HUES64 (cell line): ENCODE measurements around the gene NEDD8.
"Not testable (repeated sequence)": the region's sequence is repeated elsewhere in the genome, so short reads cannot be mapped to it uniquely, and the experiment has no call there.

Experiments used
- H3K27ac ChIP-seq: 2 replicates; pipeline ENCODE4 v1.7.0; 2013; ENCODE audit warnings: low read depth, low read length, inconsistent platforms
- H3K27me3 ChIP-seq: 2 replicates; pipeline ENCODE4 v1.6.1; 2013; ENCODE audit warnings: mild to moderate bottlenecking, low read length; ENCODE audit not compliant: insufficient read depth
- H3K36me3 ChIP-seq: 2 replicates; pipeline ENCODE4 v1.6.1; 2013; ENCODE audit warnings: mild to moderate bottlenecking, low read length; ENCODE audit not compliant: insufficient read depth
- H3K4me1 ChIP-seq: 2 replicates; pipeline ENCODE4 v1.6.1; 2013; ENCODE audit warnings: mild to moderate bottlenecking, low read length, moderate library complexity; ENCODE audit not compliant: insufficient read depth
- H3K4me3 ChIP-seq: 2 replicates; pipeline ENCODE4 v1.5.1; 2013; ENCODE audit warnings: mild to moderate bottlenecking, low read length, moderate library complexity
- H3K9ac ChIP-seq: 2 replicates; pipeline ENCODE4 v1.6.1; 2013; ENCODE audit warnings: mild to moderate bottlenecking, low read depth, low read length
- H3K9me3 ChIP-seq: 2 replicates; pipeline ENCODE4 v1.6.1; 2013; ENCODE audit warnings: low read depth, low read length; ENCODE audit not compliant: insufficient read depth
- WGBS: fragments of 150-250, 120-280 bp; methylation state at CpG from one replicate; pipeline ENCODE4 v1.1.7; 2013; ENCODE audit warnings: missing lambda C conversion rate; 5-methylcytosine and 5-hydroxymethylcytosine counted together

NEDD8 gene

DNA sequence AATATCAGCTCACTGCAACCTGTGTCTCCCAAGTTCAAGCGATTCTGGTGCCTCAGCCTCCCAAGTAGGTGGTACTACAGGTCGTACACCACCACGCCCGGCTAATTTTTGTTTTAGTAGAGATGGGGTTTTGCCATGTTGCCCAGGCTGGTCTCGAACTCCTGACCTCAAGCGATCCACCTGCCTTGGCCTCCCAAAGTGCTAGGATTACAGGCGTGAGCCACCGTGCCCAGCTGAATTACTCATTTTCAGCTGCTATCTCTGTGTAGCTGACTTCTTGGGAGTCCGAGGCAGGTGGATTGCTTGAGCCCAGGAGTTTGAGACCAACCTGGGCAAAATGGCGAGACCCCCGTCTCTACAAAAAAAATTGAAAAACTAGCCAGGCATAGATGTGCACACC lies 13.2 kb upstream of the NEDD8 start:
- 94% methylated on average over 11 of the region's 11 CpGs for WGBS
- H3K9ac ChIP-seq, H3K27me3 ChIP-seq, H3K27ac ChIP-seq, H3K4me3 ChIP-seq, H3K36me3 ChIP-seq, H3K9me3 ChIP-seq, H3K4me1 ChIP-seq: not testable (repeated sequence)

DNA sequence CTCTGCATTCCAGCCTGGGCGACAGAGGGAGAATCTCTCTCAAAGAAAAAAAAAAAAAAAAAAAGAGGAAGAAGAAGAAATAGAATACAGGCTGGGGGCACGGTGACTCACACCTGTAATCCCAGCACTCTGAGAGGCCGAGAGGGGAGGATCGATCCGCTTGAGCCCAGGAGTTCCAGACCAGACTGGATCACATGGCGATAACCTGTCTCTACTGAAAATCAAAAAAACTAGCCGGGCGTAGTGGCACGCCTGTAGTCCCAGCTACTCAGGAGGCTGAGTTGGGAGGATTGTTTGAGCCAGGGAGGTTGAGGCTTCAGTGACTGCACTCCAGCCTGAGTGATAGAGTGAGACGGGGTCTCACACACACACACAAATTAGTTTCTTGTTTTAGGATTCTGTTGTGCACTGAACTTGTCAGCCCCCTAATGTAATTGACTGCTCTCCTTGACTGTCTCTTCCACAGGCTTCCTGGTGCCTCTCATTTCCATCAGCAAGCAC lies 11.2 kb upstream of the NEDD8 start:
- peak overlapping the region; percentile 69 for H3K9ac ChIP-seq
- H3K9me3 ChIP-seq, result no peaks in the 10 kb centered on the region
- H3K27ac ChIP-seq, result peak overlapping the region; percentile 95; the same call in 1 of the 2 replicates
- peaks cover 5% of the 10 kb centered on the region; the same call in 1 of the 2 replicates for H3K4me1 ChIP-seq
- no peaks in the 10 kb centered on the region for H3K27me3 ChIP-seq
- H3K36me3 ChIP-seq, result peaks cover 28% of the 10 kb centered on the region
- 64% methylated on average over 9 of the region's 10 CpGs for WGBS
- H3K4me3 ChIP-seq, result peak overlapping the region; percentile 78

- 4% methylated on average over 39 of the region's 39 CpGs for WGBS
- no peaks in the 10 kb centered on the region for H3K27me3 ChIP-seq
- H3K9ac ChIP-seq, result peak overlapping the region; percentile 69
- peak overlapping the region; percentile 95 for H3K27ac ChIP-seq
- peak overlapping the region; percentile 78 for H3K4me3 ChIP-seq
- H3K9me3 ChIP-seq, result no peaks in the 10 kb centered on the region
- peaks cover 5% of the 10 kb centered on the region; the same call in 1 of the 2 replicates for H3K4me1 ChIP-seq
- H3K36me3 ChIP-seq, result peaks cover 42% of the 10 kb centered on the region
Measured at GRCh38 chr14:24241829-24242443, 9.8 kb upstream of the NEDD8 start.

DNA sequence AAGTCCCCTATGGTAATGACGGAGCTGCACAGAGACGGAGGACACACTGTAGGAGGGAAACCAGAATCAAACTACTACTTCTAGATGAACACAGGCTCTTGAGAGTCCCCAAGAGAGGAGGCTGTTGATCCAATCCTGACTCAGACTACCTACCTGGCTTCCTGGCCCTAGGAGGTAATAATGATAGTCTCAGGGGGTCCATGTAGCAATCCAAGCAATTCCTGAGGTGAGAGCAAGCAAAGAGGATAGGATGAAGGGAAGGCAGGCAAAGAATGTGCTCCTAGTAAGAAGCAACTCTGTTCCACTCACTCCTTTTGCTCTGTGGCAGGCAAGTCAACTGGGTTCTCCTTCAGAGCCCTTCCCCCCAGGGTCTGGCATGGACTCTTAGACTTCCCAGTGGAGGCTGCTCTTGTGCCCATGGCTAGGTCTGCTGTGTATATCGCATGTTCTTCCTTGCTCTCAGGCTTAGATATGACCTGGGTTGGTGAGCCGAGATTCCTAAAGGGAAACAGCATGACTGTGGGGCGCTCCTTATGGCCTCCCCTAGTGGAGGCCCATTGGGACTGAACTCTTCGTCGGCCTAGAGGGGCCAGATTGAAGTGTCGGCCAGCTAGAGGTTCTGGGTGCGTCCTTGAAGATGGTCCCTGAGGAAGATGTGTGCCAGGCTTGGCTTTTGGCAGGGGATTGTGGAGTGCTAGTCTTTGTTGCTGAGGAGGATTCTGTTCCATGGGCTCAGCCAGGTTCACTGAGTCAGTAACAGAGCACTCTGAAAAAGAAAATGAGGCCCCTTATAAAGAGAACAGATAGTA lies 8.1 kb upstream of the NEDD8 start:
- no peak overlapping the region for H3K27ac ChIP-seq
- no peak overlapping the region for H3K9ac ChIP-seq
- H3K9me3 ChIP-seq, result no peaks in the 10 kb centered on the region
- WGBS, result 98% methylated on average over 9 of the region's 9 CpGs
- H3K4me3 ChIP-seq, result no peak overlapping the region
- peaks cover 59% of the 10 kb centered on the region for H3K36me3 ChIP-seq
- peaks cover 5% of the 10 kb centered on the region; the same call in 1 of the 2 replicates for H3K4me1 ChIP-seq
- no peaks in the 10 kb centered on the region for H3K27me3 ChIP-seq

DNA sequence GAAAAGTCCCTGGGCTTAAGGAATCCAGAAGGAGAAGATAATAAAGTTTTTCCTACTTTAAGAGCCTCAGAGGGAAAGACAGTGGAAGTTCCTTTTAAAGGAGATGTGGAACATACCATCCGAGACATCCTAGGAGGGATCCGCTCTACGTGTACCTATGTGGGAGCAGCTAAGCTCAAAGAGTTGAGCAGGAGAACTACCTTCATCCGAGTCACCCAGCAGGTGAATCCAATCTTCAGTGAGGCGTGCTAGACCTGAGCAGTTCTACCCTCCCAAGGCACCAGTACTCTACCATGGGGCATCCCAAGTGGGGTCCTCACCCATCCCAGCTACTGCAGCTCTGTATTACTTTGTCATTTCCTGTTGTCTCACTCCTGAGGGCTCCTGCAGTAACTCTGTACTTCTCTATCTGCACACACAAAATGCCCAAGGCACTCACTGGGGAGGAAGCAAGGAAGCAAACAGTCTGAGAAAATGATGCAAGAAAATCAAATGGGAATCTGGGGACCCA lies 6.4 kb upstream of the NEDD8 start:
- no peak overlapping the region for H3K27ac ChIP-seq
- H3K36me3 ChIP-seq, result peaks cover 71% of the 10 kb centered on the region
- H3K4me1 ChIP-seq, result peaks cover 6% of the 10 kb centered on the region; the same call in 1 of the 2 replicates
- H3K9ac ChIP-seq, result no peak overlapping the region
- 95% methylated on average over 5 of the region's 5 CpGs for WGBS
- no peaks in the 10 kb centered on the region for H3K27me3 ChIP-seq
- H3K9me3 ChIP-seq, result no peaks in the 10 kb centered on the region
- no peak overlapping the region for H3K4me3 ChIP-seq

- H3K27me3 ChIP-seq, result no peaks in the 10 kb centered on the region
- no peaks in the 10 kb centered on the region for H3K9me3 ChIP-seq
- no peak overlapping the region for H3K27ac ChIP-seq
- WGBS, result 94% methylated on average over 5 of the region's 5 CpGs
- H3K36me3 ChIP-seq, result peaks cover 71% of the 10 kb centered on the region
- no peak overlapping the region for H3K4me3 ChIP-seq
- H3K4me1 ChIP-seq, result 0 out of 2 replicates have a peak, but pooled peaks cover 5% of the 10 kb centered on the region
- H3K9ac ChIP-seq, result no peak overlapping the region
Measured at GRCh38 chr14:24238123-24238522, 6.0 kb upstream of the NEDD8 start.

- Histone ChIP-seq H3K4me1 (0 out of 2 replicates have a peak, but pooled peaks cover 5% of the 10 kb centered on the region), H3K27me3 (no peaks in the 10 kb centered on the region), H3K9ac (no peak overlapping the region), H3K36me3 (peaks cover 71% of the 10 kb centered on the region), H3K27ac (no peak overlapping the region), H3K9me3 (no peaks in the 10 kb centered on the region), H3K4me3 (no peak overlapping the region)
- WGBS, result 95% methylated on average over 2 of the region's 2 CpGs
Measured at GRCh38 chr14:24237463-24237955, 5.3 kb upstream of the NEDD8 start.

DNA sequence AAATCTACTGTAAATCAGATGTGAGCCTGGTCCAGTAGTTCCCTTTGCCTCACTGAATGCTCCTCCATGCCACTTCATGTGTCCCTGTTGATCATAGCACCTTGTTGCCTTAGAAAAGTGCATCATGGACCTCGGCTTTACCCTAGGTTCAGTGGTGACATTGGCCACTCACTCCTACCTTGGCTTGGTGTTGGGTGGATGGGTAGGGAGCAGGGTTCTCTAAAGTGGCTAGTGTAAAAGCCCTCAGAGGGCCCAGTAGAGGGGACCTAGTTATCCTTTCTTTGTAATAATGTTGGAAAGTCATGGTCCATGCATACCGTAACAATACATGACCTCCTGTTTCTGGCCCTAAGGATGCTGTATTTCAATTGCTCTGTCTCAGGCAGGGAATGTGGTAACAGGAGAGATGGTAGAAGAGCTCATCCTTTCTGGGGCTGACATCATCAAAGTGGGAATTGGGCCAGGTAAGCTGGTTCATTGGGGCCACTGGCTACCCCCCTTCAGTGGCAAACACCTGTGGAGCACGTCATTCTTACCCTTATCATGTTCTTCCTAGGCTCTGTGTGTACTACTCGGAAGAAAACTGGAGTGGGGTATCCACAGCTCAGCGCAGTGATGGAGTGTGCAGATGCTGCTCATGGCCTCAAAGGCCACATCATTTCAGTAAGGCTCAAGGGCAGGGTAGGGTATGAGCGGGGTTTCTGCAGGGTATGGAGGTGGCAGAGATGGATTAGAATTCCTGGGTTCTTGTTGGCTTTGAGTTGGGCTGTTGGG lies 4.7 kb upstream of the NEDD8 start:
- Histone ChIP-seq H3K36me3 (peaks cover 71% of the 10 kb centered on the region), H3K9ac (no peak overlapping the region), H3K4me1 (0 out of 2 replicates have a peak, but pooled peaks cover 5% of the 10 kb centered on the region), H3K27me3 (no peaks in the 10 kb centered on the region), H3K27ac (no peak overlapping the region), H3K9me3 (no peaks in the 10 kb centered on the region), H3K4me3 (no peak overlapping the region)
- 95% methylated on average over 6 of the region's 6 CpGs for WGBS

- Histone ChIP-seq H3K9ac (no peak overlapping the region), H3K4me3 (no peak overlapping the region), H3K27me3 (no peaks in the 10 kb centered on the region), H3K9me3 (no peaks in the 10 kb centered on the region), H3K4me1 (0 out of 2 replicates have a peak, but pooled peaks cover 5% of the 10 kb centered on the region), H3K27ac (no peak overlapping the region), H3K36me3 (peaks cover 70% of the 10 kb centered on the region)
- 100% methylated on average over 5 of the region's 5 CpGs for WGBS
Measured at GRCh38 chr14:24235804-24236688, 3.9 kb upstream of the NEDD8 start.
